GM21825 (cell line): ENCODE measurements around the gene KDM5C.
"Not testable (repeated sequence)": the region's sequence is repeated elsewhere in the genome, so short reads cannot be mapped to it uniquely, and the experiment has no call there.

Source experiments
- ATAC-seq: cut with Tn5 transposase; IDR thresholded peaks from one replicate; pipeline ENCODE4 v1.9.1; 2021; ENCODE audit warnings: mild to moderate bottlenecking, moderate library complexity; ENCODE audit not compliant: unreplicated experiment

KDM5C gene

GRCh38 chrX:53194308-53194707 lies 30.7 kb downstream of the KDM5C start:
- ATAC-seq, result no peak

DNA sequence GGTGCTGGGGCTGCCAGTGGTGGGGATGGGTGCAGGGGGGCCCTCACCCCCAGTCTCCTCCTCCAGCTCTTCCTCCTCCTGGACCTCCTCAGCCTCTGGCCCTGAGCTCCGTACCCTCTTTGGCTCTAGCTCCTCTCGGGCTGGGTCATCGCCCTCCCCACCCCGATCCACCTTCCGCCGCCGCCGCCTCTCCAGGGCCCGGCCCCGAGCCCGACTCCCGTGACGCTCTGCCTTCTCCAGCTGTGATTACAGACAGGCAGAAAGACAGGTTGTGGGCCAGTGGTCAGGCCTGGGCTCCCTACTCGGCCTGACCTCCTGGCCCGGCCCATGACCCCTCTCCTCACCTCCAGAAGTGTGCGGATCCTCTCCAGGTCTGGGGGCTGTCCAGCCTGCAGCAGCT lies 31.9 kb downstream of the KDM5C start:
- no peak for ATAC-seq

GRCh38 chrX:53190363-53190960 lies 34.5 kb downstream of the KDM5C start:
- no peak for ATAC-seq

DNA sequence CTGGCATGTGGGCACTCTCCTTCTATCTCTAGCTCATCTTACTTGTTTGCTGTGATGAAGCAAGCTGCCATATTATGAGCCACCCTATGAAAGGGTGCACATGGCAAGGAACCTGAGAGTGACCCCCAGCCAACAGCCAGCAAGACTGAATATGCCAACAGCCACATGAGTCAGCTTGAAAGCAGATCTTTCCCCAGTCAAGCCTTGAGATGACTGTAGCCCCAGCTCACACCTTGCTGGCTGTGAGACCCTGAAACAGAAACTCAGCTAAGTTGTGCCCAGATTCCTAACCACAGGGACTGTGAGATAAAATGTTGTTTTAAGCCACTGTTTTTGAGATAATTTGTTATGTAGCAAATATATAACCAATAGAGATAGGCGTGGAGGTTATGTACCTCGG lies 36.2 kb downstream of the KDM5C start:
- peak; percentile 79 for ATAC-seq

DNA sequence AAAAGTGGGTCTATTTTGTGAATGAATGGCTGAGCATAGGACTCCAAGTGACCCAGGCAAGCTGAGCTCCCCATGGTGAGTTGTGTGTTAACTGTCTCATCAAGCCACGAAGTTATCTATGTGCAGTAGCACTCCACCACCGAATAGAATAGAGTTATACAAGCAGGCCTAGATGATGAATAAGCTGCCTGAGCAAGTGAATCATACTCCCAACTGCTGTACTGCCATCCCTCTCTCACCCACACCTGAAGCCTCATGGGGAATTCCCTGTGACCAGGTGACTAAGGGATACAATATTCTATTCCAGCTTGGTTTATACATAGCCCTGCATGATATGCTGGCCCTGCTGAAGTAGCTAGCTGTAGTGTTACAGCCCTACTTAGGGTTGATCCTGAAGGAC lies 38.7 kb downstream of the KDM5C start:
- no peak for ATAC-seq

DNA sequence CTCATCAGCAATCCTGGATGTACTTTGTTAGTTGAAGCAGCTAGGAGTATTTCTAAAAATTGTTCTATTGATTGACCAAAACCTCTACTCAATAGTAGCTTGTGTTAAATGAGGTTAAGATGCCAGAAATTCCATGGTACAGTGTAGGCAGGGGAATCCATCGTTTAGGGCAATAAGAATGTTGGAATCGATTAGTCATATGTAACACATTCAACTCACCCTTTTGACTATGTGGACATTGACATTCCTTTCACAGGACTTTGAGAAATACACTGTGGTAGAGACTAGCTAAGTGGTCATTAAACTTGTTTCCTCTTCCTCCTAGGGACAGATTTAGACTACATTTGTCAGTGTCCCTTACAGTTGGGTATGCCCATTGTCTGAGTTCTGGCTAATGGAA lies 40.2 kb downstream of the KDM5C start:
- ATAC-seq, result no peak

DNA sequence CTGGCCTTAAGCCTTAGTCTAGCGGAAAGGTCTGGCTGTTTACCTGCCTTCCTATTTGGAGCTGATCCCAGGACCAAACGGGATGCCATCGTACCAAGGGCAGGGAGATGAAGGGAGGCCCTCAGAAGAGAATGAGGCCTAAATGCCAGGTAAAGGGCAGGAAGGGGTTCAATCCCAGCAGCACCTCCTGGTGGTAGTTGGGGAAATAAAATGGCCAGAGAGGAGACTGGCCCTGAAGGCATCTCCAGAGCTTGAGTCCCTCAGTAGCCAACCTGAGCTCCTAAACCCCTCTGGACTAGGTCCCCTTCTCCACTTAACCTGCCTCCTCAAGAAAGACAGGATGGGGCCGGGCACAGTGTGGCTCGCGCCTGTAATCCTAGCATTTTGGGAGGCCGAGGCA lies 53.7 kb downstream of the KDM5C start:
- no peak for ATAC-seq

- no peak for ATAC-seq
Measured at GRCh38 chrX:53166103-53166502, 58.9 kb downstream of the KDM5C start.

GRCh38 chrX:53164566-53164965 lies 60.4 kb downstream of the KDM5C start:
- ATAC-seq, result not testable (repeated sequence)

DNA sequence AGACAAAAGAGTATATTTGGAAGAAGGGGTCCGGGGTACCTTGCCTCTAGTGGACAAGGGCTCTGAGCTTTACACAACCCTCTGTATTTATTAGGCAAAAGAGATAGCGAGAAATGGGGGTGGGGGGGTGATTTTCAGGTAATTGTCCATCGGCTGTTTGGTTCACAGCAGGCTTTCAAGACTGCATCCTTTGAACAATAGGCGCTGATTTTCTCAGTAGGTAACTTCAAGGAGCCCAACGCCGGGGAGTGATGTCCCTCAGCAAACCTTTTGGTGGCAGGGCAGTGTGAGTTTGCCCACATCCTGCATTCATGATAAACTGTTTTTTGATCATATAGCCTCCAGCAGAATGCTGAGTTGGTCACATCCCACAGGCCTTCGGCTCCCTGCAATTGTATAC lies 61.6 kb downstream of the KDM5C start:
- ATAC-seq, result no peak

GRCh38 chrX:53160297-53160983 lies 64.6 kb downstream of the KDM5C start:
- no peak for ATAC-seq

DNA sequence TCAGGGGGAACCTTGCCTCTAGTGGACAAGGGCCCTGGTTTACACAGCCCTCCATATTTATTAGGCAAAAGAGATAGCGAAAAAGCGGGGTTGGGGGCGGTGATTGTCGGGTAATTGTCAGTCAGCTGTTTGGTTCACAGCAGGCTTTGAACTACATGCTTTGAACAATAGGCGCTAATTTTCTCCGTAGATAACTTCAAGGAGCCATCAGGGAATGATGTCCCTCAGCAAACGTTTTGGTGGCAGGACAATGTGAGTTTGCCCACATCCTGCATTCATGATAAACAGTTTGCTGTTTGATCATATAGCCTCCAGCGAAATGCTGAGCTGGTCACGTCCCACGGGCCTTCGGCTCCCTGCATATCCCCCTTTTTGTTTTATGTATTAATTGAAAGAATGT lies 65.8 kb downstream of the KDM5C start:
- ATAC-seq, result no peak

DNA sequence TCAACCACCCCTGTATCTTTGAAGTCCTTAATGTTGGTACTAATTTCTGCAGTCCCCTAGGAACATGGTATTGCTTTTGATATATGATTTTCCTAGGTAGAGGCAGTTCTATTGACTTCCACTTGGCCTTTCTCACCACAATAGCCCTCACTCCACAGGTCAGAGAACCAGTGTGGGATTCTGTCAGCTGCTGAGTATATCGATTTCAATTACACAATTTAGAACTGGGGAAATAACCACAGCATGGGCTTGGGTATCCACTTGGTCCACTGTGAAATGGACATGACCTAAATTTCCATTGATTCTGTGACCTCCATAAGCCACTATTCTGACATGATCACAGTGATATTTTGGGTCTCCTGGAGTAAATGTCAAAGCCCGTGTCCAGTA lies 68.8 kb downstream of the KDM5C start:
- no peak for ATAC-seq

GRCh38 chrX:53155512-53156206 lies 69.3 kb downstream of the KDM5C start:
- ATAC-seq, result no peak

DNA sequence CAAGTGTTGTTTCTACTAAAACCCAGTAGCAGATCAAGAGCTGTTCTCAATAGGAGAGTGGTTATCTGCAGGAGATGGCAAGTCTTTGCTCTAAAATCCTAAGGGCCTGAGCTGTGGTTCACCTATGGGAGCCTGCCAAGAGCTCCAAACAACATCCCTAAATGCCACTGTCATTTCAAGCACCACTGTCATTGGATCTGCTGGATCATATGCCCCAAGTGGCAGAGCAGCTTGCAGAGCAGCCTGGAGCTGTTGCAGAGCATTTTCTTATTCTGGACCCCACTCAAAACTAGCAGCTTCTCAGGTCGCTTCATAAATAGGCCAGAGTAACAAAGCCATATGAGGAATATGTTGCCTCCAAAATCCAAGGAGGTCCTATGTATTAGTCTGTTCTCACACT lies 71.4 kb downstream of the KDM5C start:
- ATAC-seq, result no peak
